ENCODE results near the gene RNF44.

- TF ChIP-seq CTCF (conservative IDR thresholded peaks at IDR 0.05 in 1 of 2, IDR thresholded peaks at IDR 0.05 in 1 of 2; ENCODE audit: low read depth in 1 of 2, low read length in 2 of 2) (no peak), EZH2 (IDR thresholded peaks at IDR 0.05; ENCODE audit: low read length, missing control alignments) (no peak)
Observed at GRCh38 chr5:176501333-176501732, 35.9 kb downstream of the RNF44 start.

All from fibroblast of lung (primary cell).